HG03280 (cell line): ENCODE data around the gene UNC5C.

Source experiments
- ATAC-seq: cut with Tn5 transposase; IDR thresholded peaks from one replicate; pipeline ENCODE4 v1.9.1; 2021; ENCODE audit warnings: mild to moderate bottlenecking, moderate library complexity; ENCODE audit not compliant: unreplicated experiment

The UNC5C gene

GRCh38 chr4:95284655-95285054 is 264.1 kb downstream of the UNC5C start:
- ATAC-seq, result no peak

- ATAC-seq, result no peak
Observed at GRCh38 chr4:95283320-95283719, 265.5 kb downstream of the UNC5C start.

DNA sequence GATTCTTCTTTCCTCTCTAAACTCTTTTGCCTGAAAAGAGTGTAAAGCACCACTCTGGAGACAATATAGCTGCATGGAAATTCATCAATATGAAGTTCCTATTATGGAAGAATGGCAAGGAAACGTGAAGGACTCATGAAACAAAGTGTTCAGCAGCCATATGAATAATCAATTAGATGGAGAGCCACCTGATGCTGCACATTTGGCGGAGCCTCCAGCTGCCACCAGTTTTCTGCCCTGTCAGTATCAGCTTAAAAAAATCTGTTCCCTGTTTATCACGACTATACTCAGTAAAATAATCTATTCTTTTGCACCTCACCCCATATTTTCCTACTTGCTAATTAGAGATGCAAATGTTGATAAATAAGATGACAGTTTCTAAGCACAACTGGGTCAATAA is 276.0 kb downstream of the UNC5C start:
- ATAC-seq, result no peak

- ATAC-seq, result no peak
Observed at GRCh38 chr4:95272036-95272435, 276.7 kb downstream of the UNC5C start.

DNA sequence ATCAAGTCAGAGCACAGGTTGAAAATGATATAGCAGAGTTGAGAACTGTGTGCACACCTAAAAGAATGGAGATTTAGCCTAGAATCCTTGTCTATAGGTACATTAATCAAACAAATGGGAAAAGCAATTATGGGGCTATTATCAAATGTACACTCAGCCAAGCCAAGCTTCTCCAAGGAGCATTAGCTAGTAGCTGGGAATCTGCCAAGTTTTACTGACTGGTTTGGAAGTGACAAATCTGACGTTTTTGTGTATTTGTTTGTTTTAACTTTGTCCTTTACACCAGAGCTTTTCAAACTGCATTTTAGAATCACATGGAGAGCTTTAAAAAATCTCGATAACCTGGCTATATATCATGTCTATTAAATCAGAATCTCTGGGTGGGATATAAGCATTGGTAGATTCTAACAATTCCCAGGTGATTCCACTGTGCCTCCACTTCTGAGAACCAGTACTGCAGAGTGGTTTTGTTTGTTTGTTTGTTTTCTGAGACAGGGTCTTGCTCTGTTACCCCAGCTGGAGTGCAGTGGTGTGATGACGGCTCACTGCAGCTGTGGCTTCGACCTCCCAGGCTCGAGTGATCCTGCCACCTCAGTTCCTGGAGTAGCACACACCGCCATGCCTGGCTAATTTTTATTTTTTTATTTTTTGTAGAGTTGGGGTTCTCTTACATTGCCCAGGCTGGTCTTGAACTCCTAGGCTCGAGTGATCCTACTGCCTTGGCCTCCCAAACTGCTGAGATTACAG is 279.8 kb downstream of the UNC5C start:
- no peak for ATAC-seq

DNA sequence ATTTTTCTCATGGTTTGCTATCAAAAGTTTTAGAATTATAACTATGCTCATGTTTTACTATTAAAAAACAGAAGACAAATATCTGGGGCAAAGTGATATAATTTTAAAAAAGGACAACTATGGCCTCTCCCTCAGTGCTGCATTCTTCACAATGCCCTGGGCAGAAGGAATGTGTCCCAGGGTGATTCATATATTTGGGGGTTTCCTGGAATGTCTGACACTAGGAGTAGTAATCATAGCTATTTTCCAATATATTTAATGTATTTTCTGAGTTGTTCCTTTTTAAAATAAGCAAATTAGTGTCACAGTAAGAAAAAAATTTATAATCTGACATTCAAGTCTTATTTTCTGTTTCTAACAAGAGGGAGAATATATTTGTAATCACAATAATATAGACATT is 281.7 kb downstream of the UNC5C start:
- no peak for ATAC-seq

GRCh38 chr4:95265814-95266740 is 282.7 kb downstream of the UNC5C start:
- ATAC-seq, result no peak

- ATAC-seq, result no peak
Observed at GRCh38 chr4:95264843-95265242, 283.9 kb downstream of the UNC5C start.

DNA sequence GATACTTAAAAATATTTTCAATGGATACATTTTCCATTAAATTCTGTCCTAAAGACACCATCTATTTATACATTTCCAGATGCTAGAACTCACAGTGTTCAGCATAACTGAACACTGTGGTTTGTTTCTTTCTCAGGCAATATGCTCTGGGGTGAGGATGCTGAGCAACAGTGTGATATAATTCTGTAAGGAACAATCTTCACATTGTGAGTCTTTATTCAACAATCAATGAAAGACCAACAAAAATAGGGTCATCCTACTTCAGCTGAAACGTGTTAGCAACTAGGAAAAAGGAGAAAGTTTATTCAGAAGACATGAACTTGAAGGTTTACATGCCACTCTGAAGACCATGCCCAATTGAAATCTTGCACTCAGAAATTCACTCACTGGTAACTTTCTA is 284.8 kb downstream of the UNC5C start:
- ATAC-seq, result no peak

DNA sequence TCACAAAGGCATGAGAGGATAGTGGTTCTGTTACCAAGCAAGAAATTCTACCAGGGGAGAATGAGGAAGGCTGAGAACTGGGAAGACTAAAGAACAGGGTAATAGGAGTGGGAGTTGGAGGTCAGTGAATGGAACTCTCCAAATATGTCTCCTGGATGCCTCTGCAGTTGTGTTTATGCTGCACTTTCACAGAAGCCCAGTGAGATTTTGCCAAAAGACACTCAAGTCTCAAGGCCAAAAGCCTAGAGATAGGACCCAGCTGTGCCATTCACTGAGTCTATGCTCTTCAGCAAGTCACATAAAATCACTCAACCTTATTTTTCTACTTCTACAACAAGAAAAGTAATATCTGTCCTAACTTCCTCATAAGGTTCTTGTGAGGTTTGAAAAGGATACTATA is 285.4 kb downstream of the UNC5C start:
- no peak for ATAC-seq

- ATAC-seq, result no peak
Observed at GRCh38 chr4:95256108-95256835, 292.5 kb downstream of the UNC5C start.

- ATAC-seq, result no peak
Observed at GRCh38 chr4:95255396-95256107, 293.2 kb downstream of the UNC5C start.

DNA sequence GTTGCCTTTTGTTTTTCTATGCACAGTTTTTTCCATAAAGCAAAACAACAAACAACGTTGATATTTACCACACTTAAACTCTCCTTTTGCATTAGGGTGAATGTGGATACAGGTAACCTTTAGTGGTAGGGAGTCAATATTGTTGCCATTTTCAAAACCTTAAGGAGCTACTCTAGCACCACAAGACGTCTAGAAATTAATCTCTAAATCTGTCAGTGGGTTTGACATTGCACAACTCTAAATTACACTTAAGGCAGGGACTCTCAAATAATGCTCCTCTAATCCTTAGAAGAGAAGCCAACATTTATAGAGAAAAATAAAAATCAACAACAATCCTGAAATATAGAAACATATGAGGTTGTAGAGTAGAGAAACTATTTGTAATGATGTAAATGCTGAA is 297.2 kb downstream of the UNC5C start:
- ATAC-seq, result no peak

DNA sequence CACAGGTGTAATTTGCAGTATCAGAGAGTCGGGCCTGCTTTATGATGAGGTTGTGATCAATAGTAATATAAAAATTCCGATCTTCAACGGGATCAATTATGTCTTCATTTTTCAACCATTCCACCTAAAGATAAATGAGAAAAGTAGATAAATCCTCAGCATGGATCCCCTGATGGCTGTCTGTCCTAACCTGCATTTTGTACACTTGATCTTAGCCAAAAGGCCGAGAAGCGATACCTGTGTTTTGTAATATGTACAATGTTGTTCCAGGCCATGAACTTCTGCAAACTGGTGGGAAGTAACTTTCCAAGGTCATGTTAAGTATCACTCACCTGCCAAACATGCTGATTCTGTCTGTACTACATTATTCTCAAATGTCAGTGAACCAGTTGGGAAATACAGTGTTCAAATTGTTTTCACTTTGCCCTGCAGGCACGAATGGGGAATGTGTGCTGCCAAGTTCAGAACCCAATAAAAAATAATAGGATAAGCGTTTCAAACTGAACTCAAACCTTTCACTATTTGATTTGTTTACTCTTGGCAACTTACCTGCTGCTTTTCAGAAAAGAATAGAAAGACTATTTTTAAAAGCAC is 298.1 kb downstream of the UNC5C start:
- no peak for ATAC-seq

DNA sequence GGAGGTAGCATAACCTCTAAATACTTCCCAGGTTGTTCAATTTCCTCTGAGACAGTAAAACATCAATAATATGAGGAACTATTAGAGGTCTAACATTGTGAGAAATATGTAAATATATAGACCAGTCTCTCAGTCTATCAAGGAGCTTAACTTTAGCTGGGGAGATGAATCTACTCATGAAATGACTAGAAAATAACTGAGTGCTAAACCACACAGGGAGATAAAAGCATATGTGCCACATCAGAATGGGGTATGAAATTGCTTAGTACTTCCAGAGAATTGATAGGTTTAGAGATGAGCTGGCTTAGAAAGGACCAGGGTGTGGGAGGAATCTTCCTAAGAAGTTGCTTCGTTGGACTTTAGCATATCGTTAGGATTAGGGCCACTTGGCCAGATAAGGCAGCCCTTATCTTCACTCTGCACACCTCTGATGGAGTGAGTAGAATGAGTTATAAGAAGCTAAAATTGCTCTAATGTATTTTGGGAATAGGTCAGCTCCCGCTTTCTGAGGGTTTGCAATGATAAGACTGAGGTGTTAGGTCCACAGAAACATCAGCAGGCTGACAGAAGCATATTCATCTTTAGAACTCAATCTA is 299.2 kb downstream of the UNC5C start:
- ATAC-seq, result no peak

- ATAC-seq, result no peak
Observed at GRCh38 chr4:95248720-95249425, 299.9 kb downstream of the UNC5C start.

GRCh38 chr4:95243892-95244291 is 304.9 kb downstream of the UNC5C start:
- ATAC-seq, result no peak

- ATAC-seq, result no peak
Observed at GRCh38 chr4:95238554-95238953, 310.2 kb downstream of the UNC5C start.

DNA sequence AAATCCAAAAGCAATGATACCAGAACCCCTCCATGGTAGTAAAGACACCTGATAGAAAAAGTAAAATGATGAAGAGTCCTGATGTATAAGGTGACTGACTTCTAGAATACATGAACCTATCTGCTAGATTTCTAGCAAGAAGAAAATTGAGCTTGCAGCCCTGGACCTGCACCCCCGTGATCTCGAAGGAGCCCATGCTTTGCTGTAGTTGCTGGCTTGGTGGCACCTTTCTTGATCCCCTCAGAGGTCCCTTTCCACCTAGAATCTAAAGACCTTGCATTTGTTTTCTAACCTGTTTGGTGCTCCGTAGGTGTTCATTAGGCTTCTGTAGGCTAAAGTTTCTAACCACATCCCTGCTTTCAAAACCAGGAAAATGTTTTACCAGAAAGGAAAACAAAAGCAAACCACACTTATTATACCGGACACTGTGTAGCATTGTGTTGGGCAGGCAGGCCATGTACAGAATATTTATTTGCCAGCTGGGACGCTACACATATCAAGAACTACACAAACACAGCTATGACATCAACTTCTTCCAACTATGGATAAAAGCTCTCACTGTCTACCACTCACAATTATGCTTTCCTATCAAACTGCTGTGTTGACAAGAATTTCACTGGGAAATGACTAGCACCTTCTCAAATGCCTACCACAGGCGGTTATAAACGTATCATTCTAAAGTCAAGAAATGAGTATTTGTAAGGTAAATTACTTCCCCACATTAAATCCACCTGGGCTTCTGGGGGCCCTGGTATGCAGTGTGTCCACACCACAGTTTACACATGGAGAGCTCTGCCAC is 316.2 kb downstream of the UNC5C start:
- ATAC-seq, result no peak
